Globus pallidus (tissue), 1 donor: ENCODE data around the gene RPL7A.

Source experiments
- DNase-seq: peaks from one replicate; pipeline ENCODE4 v3.0.0-alpha.2; 2015; ENCODE audit warnings: low spot score

RPL7A gene

GRCh38 chr9:133347515-133347984 lies 468 bp upstream of the RPL7A start:
- peak; percentile 32 for DNase-seq

GRCh38 chr9:133348718-133349573 lies 928 bp downstream of the RPL7A start:
- no peak for DNase-seq

- DNase-seq: no peak
These were observed 2.1 kb downstream of the RPL7A start for GRCh38 chr9:133349965-133350616.

- no peak for DNase-seq
These were observed 3.5 kb downstream of the RPL7A start for GRCh38 chr9:133351526-133351907.

- no peak for DNase-seq
These were observed 4.1 kb downstream of the RPL7A start for GRCh38 chr9:133351908-133352634.

GRCh38 chr9:133352635-133353340 lies 4.8 kb downstream of the RPL7A start:
- DNase-seq: no peak

- DNase-seq: no peak
These were observed 5.5 kb downstream of the RPL7A start for GRCh38 chr9:133353548-133353947.

- DNase-seq: no peak
These were observed 6.7 kb downstream of the RPL7A start for GRCh38 chr9:133354766-133355165.

GRCh38 chr9:133355881-133356357 lies 7.9 kb downstream of the RPL7A start:
- no peak for DNase-seq

- peak; percentile 72 for DNase-seq
These were observed 8.5 kb downstream of the RPL7A start, which contains the start of the genes SURF1 and SURF2 for GRCh38 chr9:133356391-133357091. TSS of gene SURF1 (minus strand) at chr9:133356487. CDS start at chr9:133356453, 34 bp downstream. TSS of gene SURF2 (plus strand) at chr9:133356550. CDS start at chr9:133356593, 43 bp downstream.

GRCh38 chr9:133357656-133358055 lies 9.6 kb downstream of the RPL7A start:
- no peak for DNase-seq

- no peak for DNase-seq
These were observed 11.6 kb downstream of the RPL7A start for GRCh38 chr9:133359399-133360175.

GRCh38 chr9:133360400-133361393 lies 12.7 kb downstream of the RPL7A start:
- DNase-seq: no peak

- DNase-seq: no peak
These were observed 13.6 kb downstream of the RPL7A start for GRCh38 chr9:133361507-133362092.

- no peak for DNase-seq
These were observed 14.5 kb downstream of the RPL7A start for GRCh38 chr9:133362359-133363044.

- no peak for DNase-seq
These were observed 18.4 kb downstream of the RPL7A start for GRCh38 chr9:133366435-133366834.

GRCh38 chr9:133367221-133367620 lies 19.2 kb downstream of the RPL7A start:
- DNase-seq: no peak

- DNase-seq: no peak
These were observed 19.8 kb downstream of the RPL7A start for GRCh38 chr9:133367778-133368177.
